GM12878 (cell line): ENCODE measurements around the gene SPATA45. TPM values are rescaled to one million over a fixed set of nuclear protein-coding genes. Genes with fewer than 3 reads are reported as not detected.

ENCODE experiments used
- ATAC-seq: fragments of 200-7000 bp; cut with Tn5 transposase; 3 replicates; pipeline ENCODE4 v1.9.1; 2020; ENCODE audit warnings: mild to moderate bottlenecking, moderate library complexity
- BruUV-seq: library from RNA; stranded (reverse); fragments of 400-500 nt; replicated peaks from 2 replicates; lab custom pipeline; 2021; lab: Mats Ljungman, UMichigan
- CTCF ChIA-PET: fragments of 300-600 bp; sonication (Branson Sonifier 250); formaldehyde crosslinking; extraction: SDS; loops from one replicate; lab custom pipeline; 2021; ENCODE audit warnings: inconsistent platforms; lab: Yijun Ruan, JAX
- POLR2A ChIA-PET: fragments of 350-600 bp; formaldehyde crosslinking; extraction: SDS; loops from one replicate; lab custom pipeline; 2021; ENCODE audit warnings: inconsistent platforms; lab: Charles Lee
- RAD21 ChIA-PET: fragments of 300-600 bp; sonication (Branson Sonifier 250); formaldehyde crosslinking; loops from one replicate; lab custom pipeline; 2023; ENCODE audit warnings: antibody characterized with exemption; ENCODE audit not compliant: unreplicated experiment; lab: Charles Lee
- SMC1A ChIA-PET: fragments of 300-600 bp; sonication (Branson Sonifier 250); formaldehyde crosslinking; loops from one replicate; lab custom pipeline; 2023; ENCODE audit not compliant: unreplicated experiment, uncharacterized antibody; lab: Charles Lee
- DNase-seq: peaks from one replicate; pipeline ENCODE4 v3.0.0-alpha.2; 2011; ENCODE audit warnings: low read depth, low spot score
- FAIRE-seq: peaks from 3 replicates; lab custom pipeline; 2011; peaks lifted over from hg19 to GRCh38; lab: Jason Lieb, UNC
- H2AFZ ChIP-seq: 2 replicates; pipeline ENCODE4 v1.6.0; 2011; ENCODE audit warnings: low read depth, low read length, control low read depth; ENCODE audit not compliant: control insufficient read depth
- H3K27ac ChIP-seq: 2 replicates; pipeline ENCODE4 v1.5.1; 2011; ENCODE audit warnings: control low read depth; ENCODE audit not compliant: control insufficient read depth, insufficient read depth
- H3K27me3 ChIP-seq, 2 experiments: replicated peaks in 1 of 2; 2 replicates each; pipeline versions ENCODE4 v1.6.0 to v1.6.1; 2011; ENCODE audit warnings: low read length in 1 of 2; ENCODE audit not compliant: control insufficient read depth in 2 of 2, insufficient read depth in 2 of 2
- H3K36me3 ChIP-seq, 2 experiments: 2 replicates each; pipeline ENCODE4 v1.5.1; 2011; ENCODE audit warnings: low read length in 1 of 2; ENCODE audit not compliant: control insufficient read depth in 2 of 2, insufficient read depth in 2 of 2
- H3K4me1 ChIP-seq: 2 replicates; pipeline ENCODE4 v1.6.1; 2011; ENCODE audit warnings: mild to moderate bottlenecking, low read length, moderate library complexity, mixed read lengths; ENCODE audit not compliant: control insufficient read depth, insufficient read depth
- H3K4me2 ChIP-seq: 2 replicates; pipeline ENCODE4 v1.6.0; 2011; ENCODE audit warnings: control low read depth; ENCODE audit not compliant: control insufficient read depth, insufficient read depth
- H3K4me3 ChIP-seq: fragments of 200-600 bp; sonication (generic); 2 replicates; pipeline ENCODE4 v1.5.1; 2016
- H3K79me2 ChIP-seq: 2 replicates; pipeline ENCODE4 v1.6.0; 2011; ENCODE audit warnings: low read length; ENCODE audit not compliant: control insufficient read depth, insufficient read depth
- H3K9ac ChIP-seq: 2 replicates; pipeline ENCODE4 v1.8.0; 2011; ENCODE audit warnings: low read length, control low read depth, mixed read lengths; ENCODE audit not compliant: control insufficient read depth, insufficient read depth
- H3K9me3 ChIP-seq: replicated peaks from 3 replicates; pipeline ENCODE4 v1.5.1; 2011; ENCODE audit warnings: mild to moderate bottlenecking, low read length; ENCODE audit not compliant: control insufficient read depth, insufficient read depth
- H4K20me1 ChIP-seq: 2 replicates; pipeline ENCODE4 v1.6.0; 2011; ENCODE audit not compliant: control insufficient read depth, insufficient read depth
- BCL3 ChIP-seq: IDR thresholded peaks from 2 replicates; pipeline ENCODE4 v1.6.1; 2011; ENCODE audit warnings: borderline replicate concordance, low read depth, mild to moderate bottlenecking, moderate library complexity, low read length; ENCODE audit not compliant: insufficient read depth, poor library complexity, severe bottlenecking
- CREM ChIP-seq: IDR thresholded peaks from 2 replicates; pipeline ENCODE4 v1.6.1; 2014; ENCODE audit warnings: antibody characterized with exemption, low read depth
- CTCF ChIP-seq, 3 experiments: IDR thresholded peaks in 2 of 3; conservative IDR thresholded peaks in 1 of 3; 2 replicates each; pipeline ENCODE4 v1.5.1; 2011; ENCODE audit warnings: low read depth in 3 of 3, low read length in 3 of 3, mild to moderate bottlenecking in 3 of 3, control low read depth in 2 of 3, moderate library complexity in 2 of 3, inconsistent platforms in 1 of 3, mixed read lengths in 1 of 3; ENCODE audit not compliant: control insufficient read depth in 2 of 3, insufficient read depth in 1 of 3; ENCODE audit errors: extremely low read depth in 1 of 3
- EED ChIP-seq: sonication (generic); IDR thresholded peaks from 2 replicates; pipeline ENCODE4 v1.6.1; 2016; ENCODE audit warnings: antibody characterized with exemption, low read depth
- ESRRA ChIP-seq: IDR thresholded peaks from 2 replicates; pipeline ENCODE4 v1.6.1; 2012; ENCODE audit warnings: mild to moderate bottlenecking, low read length, improper control_type of control experiment
- IKZF1 ChIP-seq: fragments of 450-650 bp; conservative IDR thresholded peaks from 2 replicates; pipeline ENCODE4 v1.6.1; 2017; ENCODE audit warnings: antibody characterized with exemption, mild to moderate bottlenecking
- KLF5 ChIP-seq: fragments of 450-650 bp; IDR thresholded peaks from 2 replicates; pipeline ENCODE4 v1.6.1; 2014; ENCODE audit warnings: mild to moderate bottlenecking; ENCODE audit not compliant: partially characterized antibody
- MAX ChIP-seq: IDR thresholded peaks from 2 replicates; pipeline ENCODE4 v1.6.1; 2012; ENCODE audit warnings: low read depth, low read length, improper control_type of control experiment
- MTA3 ChIP-seq: IDR thresholded peaks from 2 replicates; pipeline ENCODE4 v1.6.1; 2012; ENCODE audit warnings: low read length, inconsistent platforms, borderline replicate concordance
- NR2C1 ChIP-seq: fragments of 450-650 bp; IDR thresholded peaks from 2 replicates; pipeline ENCODE4 v1.6.1; 2017; ENCODE audit warnings: antibody characterized with exemption, mild to moderate bottlenecking, moderate library complexity
- NR2C2 ChIP-seq: IDR thresholded peaks from 2 replicates; pipeline ENCODE4 v1.6.1; 2011; ENCODE audit warnings: borderline replicate concordance, low read depth; ENCODE audit not compliant: control insufficient read depth, insufficient read length
- PAX8 ChIP-seq: fragments of 450-650 bp; IDR thresholded peaks from 2 replicates; pipeline ENCODE4 v1.6.1; 2017; ENCODE audit warnings: mild to moderate bottlenecking, moderate library complexity
- TCF3 ChIP-seq: IDR thresholded peaks from 2 replicates; pipeline ENCODE4 v1.6.1; 2012; ENCODE audit warnings: low read depth, mild to moderate bottlenecking, low read length, borderline replicate concordance; ENCODE audit not compliant: insufficient read depth
- ZNF384 ChIP-seq: IDR thresholded peaks from 2 replicates; pipeline ENCODE4 v1.6.1; 2012; ENCODE audit warnings: low read depth, mild to moderate bottlenecking, low read length, improper control_type of control experiment, borderline replicate concordance
- ZNF687 ChIP-seq: fragments of 450-650 bp; IDR thresholded peaks from 2 replicates; pipeline ENCODE4 v1.6.1; 2017; ENCODE audit warnings: mild to moderate bottlenecking, moderate library complexity
- WGBS: methylation state at CpG from one replicate; pipeline ENCODE4 v1.1.6; 2016; ENCODE audit warnings: low lambda C conversion rate; ENCODE audit not compliant: insufficient replicate concordance, insufficient coverage; ENCODE audit errors: missing lambda C conversion rate; 5-methylcytosine and 5-hydroxymethylcytosine counted together
- in situ Hi-C: fragments of 300-500 bp; cut with MboI; formaldehyde crosslinking; loops from 9 replicates; pipeline ENCODE4 v1.14.3; 2018; ENCODE audit warnings: mixed read lengths
- intact Hi-C: fragments of 100-400 bp; cut with micrococcal nuclease; formaldehyde crosslinking; loops from one replicate; pipeline ENCODE4 v1.14.2; 2022; ENCODE audit not compliant: unreplicated experiment
- polyA plus RNA-seq, 11 experiments: library from polyadenylated mRNA; depleted of rRNA in 4 of 11; unstranded in 6 of 11; stranded (reverse) in 5 of 11; fragments of >200 nt; fragmentation: Nextera tagmentation in 4 of 11; fragmentation: Illumina TruSeq in 1 of 11; extraction: Ambion mirVana in 4 of 11; extraction: Trizol in 1 of 11; gene quantifications; 1 replicate in 1 of 11; 2 replicates in 10 of 11; pipeline versions ENCODE4 v1.2.1 to v1.2.3, GENCODE V29; 2011 to 2016; ENCODE audit warnings: inconsistent platforms in 2 of 11, missing spikeins in 2 of 11, low read depth in 1 of 11
- total RNA-seq, 4 experiments: library from RNA; depleted of rRNA in 3 of 4; stranded (reverse); fragments of >200 nt in 3 of 4; fragmentation: Illumina TruSeq in 1 of 4; extraction: Trizol in 1 of 4; gene quantifications; 2 replicates each; pipeline versions ENCODE4 v1.2.1 to v1.2.3, GENCODE V29; 2013 to 2021

The SPATA45 gene
- total and polyA plus RNA-seq, 10 of the 15 experiments (the other 5 are each of a cell fraction or from before 2014, with no cell fraction given), result 0.22 to 0.37 (median 0.31) TPM; not detected in 7

GRCh38 chr1:212792396-212792908 lies 55.0 kb downstream of the SPATA45 start:
- Histone ChIP-seq H3K36me3 (peaks cover 0 to 12% of the 10 kb centered on the region in 2 experiments; a peak in 1 of 4 replicates), H3K27me3 (no peaks in the 10 kb centered on the region), H3K79me2 (peaks cover 41% of the 10 kb centered on the region), H3K4me2 (peak overlapping the region; percentile 94), H3K9me3 (no peaks in the 10 kb centered on the region; the same call in 2 of the 3 replicates), H3K27ac (peak overlapping the region; percentile 97), H3K4me3 (peak overlapping the region; percentile 78), H4K20me1 (no peaks in the 10 kb centered on the region), H3K4me1 (peaks cover 8% of the 10 kb centered on the region), H3K9ac (peak overlapping the region; percentile 99), H2AFZ (peak overlapping the region; percentile 96)
- DNase-seq (no peak), FAIRE-seq (no peak), ATAC-seq (peak; percentile 1)
- ChIA-PET POLR2A (interaction anchor here (0.6 to 2.1 kb wide), 17 partner anchors 8 to 1679 kb away, joined by 3 to 8 read pairs (median 4); partner anchors contain the start of gene FLVCR1), RAD21 (interaction anchor here (0.6 to 1.7 kb wide), 9 partner anchors 22 to 336 kb away, joined by 3 to 7 read pairs (median 4); partner anchors contain the start of gene ATF3), SMC1A (interaction anchor here (0.7 to 3.0 kb wide), 13 partner anchors 11 to 283 kb away, joined by 3 to 20 read pairs (median 3); partner anchors contain the start of gene FLVCR1), CTCF (interaction anchor here (0.6 to 1.7 kb wide), 11 partner anchors 11 to 278 kb away, joined by 3 to 9 read pairs (median 4); no protein-coding TSS in a partner anchor)
- WGBS, result 21% methylated on average over 11 of the region's 16 CpGs
- intact Hi-C loops (loop anchor here (1.0 kb wide), 1 partner anchor 81 kb away; no protein-coding TSS in a partner anchor), in situ Hi-C loops (no loop called here)
- BruUV-seq, result no TSS peak
- TF ChIP-seq CTCF (IDR thresholded peaks at IDR 0.05 in 2 of 3, conservative IDR thresholded peaks at IDR 0.05 in 1 of 3; ENCODE audit: control insufficient read depth in 2 of 3, extremely low read depth in 1 of 3, insufficient read depth in 1 of 3, low read depth in 3 of 3, low read length in 3 of 3), result no peak
- no peak for TF ChIP-seq NR2C1
- TF ChIP-seq BCL3, result no peak
- TF ChIP-seq ESRRA, result no peak
- no peak for TF ChIP-seq ZNF384
- no peak for TF ChIP-seq PAX8
- TF ChIP-seq CREM, result no peak
- no peak for TF ChIP-seq TCF3
- no peak for TF ChIP-seq ZNF687
- TF ChIP-seq KLF5, result no peak
- no peak for TF ChIP-seq IKZF1
- TF ChIP-seq NR2C2, result no peak
- no peak for TF ChIP-seq MAX
- TF ChIP-seq EED, result no peak
- no peak for TF ChIP-seq MTA3
